AG04450 (cell line): ENCODE data around the gene TRAPPC12. TPM values are rescaled to one million over a fixed set of nuclear protein-coding genes. Genes with fewer than 3 reads are reported as not detected.

Source experiments
- CTCF ChIA-PET: fragments of 300-600, 350-600 bp; formaldehyde crosslinking; extraction: SDS; loops from one replicate; lab custom pipeline; 2022; ENCODE audit warnings: antibody characterized with exemption, inconsistent platforms; lab: Charles Lee
- POLR2A ChIA-PET: fragments of 350-600 bp; formaldehyde crosslinking; extraction: SDS; loops from one replicate; lab custom pipeline; 2021; ENCODE audit warnings: antibody characterized with exemption, inconsistent platforms; lab: Yijun Ruan, JAX
- DNase-seq: peaks from one replicate; pipeline ENCODE4 v3.0.0-alpha.2; 2011; ENCODE audit warnings: low read depth, low spot score
- H3K27ac ChIP-seq: one replicate; pipeline ENCODE4 v1.5.1; 2012; ENCODE audit warnings: low read depth, low read length, control low read depth
- H3K27me3 ChIP-seq: one replicate; pipeline ENCODE4 v1.6.0; 2012; ENCODE audit warnings: low read length; ENCODE audit not compliant: control insufficient read depth, insufficient read depth
- H3K4me3 ChIP-seq: 2 replicates; pipeline ENCODE4 v1.5.1; 2011; ENCODE audit warnings: mild to moderate bottlenecking, low read depth, low read length, control low read depth
- H3K9me3 ChIP-seq: 2 replicates; pipeline ENCODE4 v1.5.1; 2012; ENCODE audit warnings: low read length; ENCODE audit not compliant: control insufficient read depth, insufficient read depth
- CTCF ChIP-seq: IDR thresholded peaks from 2 replicates; pipeline ENCODE4 v1.5.1; 2011; ENCODE audit warnings: low read depth, low read length, control low read depth, inconsistent platforms
- polyA plus RNA-seq: library from polyadenylated mRNA; depleted of rRNA; stranded (reverse); fragments of >200 nt; gene quantifications from 2 replicates; pipeline ENCODE4 v1.2.3, GENCODE V29; 2011

TRAPPC12 gene
- polyA plus RNA-seq, 1 experiment, result 41.7 TPM

GRCh38 chr2:3344897-3345296 lies 34.6 kb upstream of the TRAPPC12 start:
- CTCF ChIA-PET, result no interaction called here
- no peak overlapping the region for H3K27ac ChIP-seq

DNA sequence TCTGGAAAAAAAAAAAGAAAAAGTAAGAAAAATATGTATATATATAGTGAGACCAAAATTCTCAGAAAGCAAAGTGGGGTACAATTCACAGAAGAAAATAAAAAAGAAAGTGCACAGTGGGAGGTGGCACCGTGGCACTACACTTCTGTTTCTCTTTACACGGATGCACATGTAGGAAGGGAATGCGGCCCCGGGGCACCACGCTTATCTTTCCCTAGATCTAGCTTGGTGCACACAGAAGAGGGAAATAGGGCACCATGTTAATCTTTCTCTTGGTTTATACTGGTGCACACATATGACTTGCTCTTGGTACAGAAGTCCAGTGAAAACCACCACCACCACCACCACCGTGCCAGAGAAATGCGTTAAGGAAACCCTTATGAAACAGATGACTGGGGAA lies 33.9 kb upstream of the TRAPPC12 start:
- H3K27me3 ChIP-seq, result no peaks in the 10 kb centered on the region
- no peak overlapping the region for H3K4me3 ChIP-seq
- no peaks in the 10 kb centered on the region for H3K9me3 ChIP-seq
- H3K27ac ChIP-seq, result no peak overlapping the region
- DNase-seq, result no peak
- no peak for TF ChIP-seq CTCF
- CTCF ChIA-PET, result no interaction called here
- POLR2A ChIA-PET, result no interaction called here

More at GRCh38 chr2:3344897-3345296, 34.6 kb upstream of the TRAPPC12 start:
- no peak for TF ChIP-seq CTCF
- Histone ChIP-seq H3K9me3 (no peaks in the 10 kb centered on the region), H3K4me3 (no peak overlapping the region), H3K27me3 (no peaks in the 10 kb centered on the region)
- POLR2A ChIA-PET, result no interaction called here
- no peak for DNase-seq

DNA sequence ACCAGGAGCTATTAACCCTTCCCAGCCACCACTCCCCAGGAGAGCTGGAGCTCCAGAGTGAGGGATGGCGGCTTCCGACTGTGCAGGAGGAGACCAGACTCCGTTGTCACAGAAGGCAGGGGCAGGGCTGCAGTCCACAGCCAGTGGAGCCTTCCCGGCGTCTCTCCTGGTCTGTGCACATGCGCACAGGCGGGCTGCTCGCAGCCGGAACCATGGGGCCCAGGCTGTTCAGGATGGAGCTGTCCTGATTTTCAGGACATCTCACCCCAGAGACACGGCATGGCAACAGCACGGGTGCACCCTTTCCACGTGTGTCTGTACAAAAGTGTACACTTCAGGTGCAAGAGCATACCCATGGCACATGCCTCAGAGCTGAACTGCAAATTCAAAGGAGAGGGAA lies 30.7 kb upstream of the TRAPPC12 start:
- DNase-seq, result no peak
- Histone ChIP-seq H3K9me3 (no peaks in the 10 kb centered on the region), H3K4me3 (no peak overlapping the region), H3K27me3 (no peaks in the 10 kb centered on the region), H3K27ac (no peak overlapping the region)
- ChIA-PET CTCF (no interaction called here), POLR2A (no interaction called here)
- TF ChIP-seq CTCF, result no peak

DNA sequence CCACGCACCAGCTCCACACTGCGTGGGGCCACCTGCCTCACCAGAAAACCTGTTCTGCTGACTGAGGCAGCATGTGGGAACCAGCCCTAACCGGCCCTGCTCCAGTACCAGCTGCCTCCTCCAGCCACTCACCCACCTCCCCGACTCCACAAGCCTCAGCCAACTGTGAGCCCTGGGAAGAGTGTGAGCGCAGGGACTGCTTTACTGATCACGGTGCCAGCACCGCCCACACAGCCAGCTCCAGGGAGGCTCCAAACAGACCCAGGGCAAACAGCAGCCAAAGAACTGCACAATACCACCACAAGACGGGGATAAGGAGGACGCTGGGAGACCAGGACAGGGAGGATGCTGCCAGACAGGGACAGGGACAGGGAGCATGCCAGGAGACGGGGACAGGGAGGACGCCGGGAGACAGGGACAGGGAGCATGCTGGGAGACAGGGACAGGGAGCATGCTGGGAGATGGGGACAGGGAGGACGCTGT lies 30.2 kb upstream of the TRAPPC12 start:
- ChIA-PET POLR2A (no interaction called here), CTCF (no interaction called here)
- Histone ChIP-seq H3K27ac (no peak overlapping the region), H3K27me3 (no peaks in the 10 kb centered on the region), H3K4me3 (no peak overlapping the region), H3K9me3 (no peaks in the 10 kb centered on the region)
- DNase-seq, result no peak
- TF ChIP-seq CTCF, result no peak

DNA sequence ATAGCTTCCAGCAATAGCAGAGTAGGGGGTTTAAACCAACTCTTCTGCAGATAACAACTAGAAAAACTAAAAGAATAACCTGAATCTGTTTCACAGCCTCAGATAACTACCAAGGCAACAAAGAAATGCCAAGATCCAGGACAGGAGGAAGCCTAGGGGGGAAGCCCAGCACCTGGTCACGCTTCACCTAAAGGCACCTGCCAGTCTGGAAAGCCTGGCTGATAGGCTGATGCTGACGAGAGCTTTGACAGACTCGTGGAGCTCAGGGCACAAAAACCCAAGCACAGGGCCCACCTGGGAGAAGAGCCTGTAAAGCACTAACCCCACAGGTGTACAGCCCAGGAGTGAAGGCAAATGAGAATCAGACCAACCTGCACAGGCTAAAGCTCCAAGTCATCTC lies 24.5 kb upstream of the TRAPPC12 start:
- POLR2A ChIA-PET, result no interaction called here
- Histone ChIP-seq H3K27me3 (no peaks in the 10 kb centered on the region), H3K9me3 (no peaks in the 10 kb centered on the region), H3K4me3 (no peak overlapping the region), H3K27ac (no peak overlapping the region)
- CTCF ChIA-PET, result no interaction called here
- no peak for DNase-seq
- TF ChIP-seq CTCF, result no peak
